Upper lobe of right lung (tissue), 1 donor: ENCODE results near the gene PPARD. TPM values are rescaled to one million over a fixed set of nuclear protein-coding genes. Genes with fewer than 3 reads are reported as not detected.

Experiments used
- ATAC-seq: fragments of 200-7000 bp; cut with Tn5 transposase; one replicate; pipeline ENCODE4 v1.9.1; 2020; ENCODE audit warnings: mild to moderate bottlenecking, moderate library complexity
- DNase-seq: peaks from one replicate; pipeline ENCODE4 v3.0.0-alpha.2; 2020
- H3K27ac ChIP-seq: fragments of 200-600 bp; one replicate; pipeline ENCODE4 v1.8.0; 2022
- H3K27me3 ChIP-seq: fragments of 200-600 bp; one replicate; pipeline ENCODE4 v1.8.0; 2022; ENCODE audit warnings: mild to moderate bottlenecking
- H3K36me3 ChIP-seq: fragments of 200-600 bp; one replicate; pipeline ENCODE4 v1.8.0; 2022
- H3K4me1 ChIP-seq: fragments of 200-600 bp; one replicate; pipeline ENCODE4 v1.8.0; 2022
- H3K4me3 ChIP-seq: fragments of 200-600 bp; one replicate; pipeline ENCODE4 v1.8.0; 2022; ENCODE audit warnings: mild to moderate bottlenecking
- H3K9me3 ChIP-seq: fragments of 200-600 bp; one replicate; pipeline ENCODE4 v1.8.0; 2022
- CTCF ChIP-seq: fragments of 200-600 bp; IDR thresholded peaks from one replicate; pipeline ENCODE4 v1.8.0; 2022; ENCODE audit warnings: antibody characterized with exemption
- intact Hi-C: fragments of 100-400 bp; cut with DNase I; formaldehyde crosslinking; loops from one replicate; pipeline ENCODE4 v1.11.0; 2022
- total RNA-seq: library from RNA; stranded (reverse); fragmentation: NEBNext Ultra II Directional; extraction: Animal tissue kit (Norgen Biotek cat#: 25700); gene quantifications from one replicate; pipeline ENCODE4 v1.2.1, GENCODE V29; 2021
- donor health status: DM: no; HTN: yes; CAD: no; lungs with severe emphysema.

Gene PPARD
- total RNA-seq, 1 donor from 2014 or later, result 31.6 TPM

- Histone ChIP-seq H3K9me3 (no peaks in the 10 kb centered on the region), H3K4me3 (no peak overlapping the region), H3K36me3 (peaks cover 46% of the 10 kb centered on the region), H3K4me1 (peaks cover 8% of the 10 kb centered on the region), H3K27ac (no peak overlapping the region), H3K27me3 (no peaks in the 10 kb centered on the region)
- ATAC-seq, result no peak
- TF ChIP-seq CTCF, result no peak
- no peak for DNase-seq
- intact Hi-C loops, result no loop called here
Observed at GRCh38 chr6:35419961-35420360, 77.6 kb downstream of the PPARD start.

- peaks cover 4% of the 10 kb centered on the region for H3K4me1 ChIP-seq
Observed at GRCh38 chr6:35425284-35425683, 82.9 kb downstream of the PPARD start.

GRCh38 chr6:35426074-35426473 lies 83.7 kb downstream of the PPARD start:
- H3K4me3 ChIP-seq, result no peak overlapping the region
- peaks cover 36% of the 10 kb centered on the region for H3K36me3 ChIP-seq
- intact Hi-C loops, result no loop called here
- H3K27me3 ChIP-seq, result no peaks in the 10 kb centered on the region
- ATAC-seq, result peak; percentile 88
- H3K4me1 ChIP-seq, result peaks cover 4% of the 10 kb centered on the region
- TF ChIP-seq CTCF, result no peak
- DNase-seq, result peak; percentile 74
- no peak overlapping the region for H3K27ac ChIP-seq
- peaks cover 19% of the 10 kb centered on the region for H3K9me3 ChIP-seq

More at GRCh38 chr6:35425284-35425683, 82.9 kb downstream of the PPARD start:
- no peak overlapping the region for H3K27ac ChIP-seq
- ATAC-seq (no peak), DNase-seq (no peak)
- H3K4me3 ChIP-seq, result no peak overlapping the region
- intact Hi-C loops, result no loop called here
- H3K36me3 ChIP-seq, result peaks cover 38% of the 10 kb centered on the region
- H3K27me3 ChIP-seq, result no peaks in the 10 kb centered on the region
- H3K9me3 ChIP-seq, result peaks cover 19% of the 10 kb centered on the region
- TF ChIP-seq CTCF, result no peak

GRCh38 chr6:35427435-35427834 lies 85.1 kb downstream of the PPARD start:
- H3K27me3 ChIP-seq, result no peaks in the 10 kb centered on the region

GRCh38 chr6:35427851-35428321 lies 85.5 kb downstream of the PPARD start:
- peaks cover 4% of the 10 kb centered on the region for H3K4me1 ChIP-seq
- H3K9me3 ChIP-seq, result peaks cover 19% of the 10 kb centered on the region
- intact Hi-C loops, result no loop called here
- DNase-seq (no peak), ATAC-seq (no peak)
- no peaks in the 10 kb centered on the region for H3K27me3 ChIP-seq
- no peak overlapping the region for H3K4me3 ChIP-seq
- peaks cover 27% of the 10 kb centered on the region for H3K36me3 ChIP-seq
- TF ChIP-seq CTCF, result no peak
- no peak overlapping the region for H3K27ac ChIP-seq

More at GRCh38 chr6:35427435-35427834, 85.1 kb downstream of the PPARD start:
- Histone ChIP-seq H3K27ac (no peak overlapping the region), H3K4me3 (no peak overlapping the region), H3K36me3 (peaks cover 27% of the 10 kb centered on the region), H3K9me3 (peaks cover 19% of the 10 kb centered on the region), H3K4me1 (peaks cover 4% of the 10 kb centered on the region)
- peak; percentile 4 for ATAC-seq
- no peak for TF ChIP-seq CTCF
- intact Hi-C loops, result no loop called here
- DNase-seq, result no peak
